K562 (cell line): ENCODE results near the gene MYL4. TPM values are rescaled to one million over a fixed set of nuclear protein-coding genes. Genes with fewer than 3 reads are reported as not detected.

Source experiments
- BCOR ChIP-seq: fragments of 450-650 bp; IDR thresholded peaks from 2 replicates; pipeline ENCODE4 v1.6.1; 2016
- CBX3 ChIP-seq, 2 experiments: IDR thresholded peaks; 1 replicate in 1 of 2; 2 replicates in 1 of 2; pipeline ENCODE4 v1.6.1; 2012; ENCODE audit warnings: inconsistent platforms in 2 of 2, low read length in 2 of 2, borderline replicate concordance in 1 of 2, control low read depth in 1 of 2
- CREB5 ChIP-seq: fragments of 250-450 bp; sonication (Bioruptor Pico); IDR thresholded peaks from 2 replicates; pipeline ENCODE4 v1.5.0; 2020; ENCODE audit warnings: mild to moderate bottlenecking
- DMBX1 ChIP-seq: fragments of 250-450 bp; sonication (Bioruptor Pico); IDR thresholded peaks from 2 replicates; pipeline ENCODE4 v1.8.0; 2022; ENCODE audit warnings: inconsistent platforms, mild to moderate bottlenecking, moderate library complexity, borderline replicate concordance
- ERF ChIP-seq: fragments of 450-650 bp; formaldehyde crosslinking; IDR thresholded peaks from 2 replicates; pipeline ENCODE4 v1.4.0; 2020; ENCODE audit warnings: mild to moderate bottlenecking, mixed read lengths
- GTF2E2 ChIP-seq: fragments of 200-800 bp; sonication (Bioruptor generic); IDR thresholded peaks from 2 replicates; pipeline ENCODE4 v1.6.1; 2016; ENCODE audit warnings: missing genetic modification characterization, missing compliant biosample characterization
- HMGN3 ChIP-seq: IDR thresholded peaks from 2 replicates; pipeline ENCODE4 v1.6.1; 2011; ENCODE audit warnings: borderline replicate concordance, low read depth, mild to moderate bottlenecking, mixed read lengths, low read length; ENCODE audit not compliant: insufficient read length; ENCODE audit errors: extremely low read depth
- ILK ChIP-seq: fragments of 450-650 bp; IDR thresholded peaks from 2 replicates; pipeline ENCODE4 v1.6.1; 2016; ENCODE audit warnings: missing genetic modification characterization, low read depth, mild to moderate bottlenecking, missing compliant biosample characterization, moderate library complexity, borderline replicate concordance
- IRF9 ChIP-seq: fragments of 450-650 bp; IDR thresholded peaks from 2 replicates; pipeline ENCODE4 v1.6.1; 2016; ENCODE audit warnings: missing biosample characterization, missing genetic modification characterization
- KDM1A ChIP-seq, 2 experiments: fragments of 450-650 bp; IDR thresholded peaks; 2 replicates each; pipeline ENCODE4 v1.6.1; 2016; ENCODE audit warnings: mild to moderate bottlenecking in 2 of 2
- NR2C1 ChIP-seq, 2 experiments: fragments of 450-650 bp; IDR thresholded peaks; 2 replicates each; pipeline ENCODE4 v1.6.1; 2017; ENCODE audit warnings: mild to moderate bottlenecking in 2 of 2, antibody characterized with exemption in 1 of 2, inconsistent platforms in 1 of 2, missing compliant biosample characterization in 1 of 2, missing genetic modification characterization in 1 of 2
- POLR2H ChIP-seq: IDR thresholded peaks from 2 replicates; pipeline ENCODE4 v1.6.1; 2016; ENCODE audit warnings: missing genetic modification characterization, low read depth, mild to moderate bottlenecking, control low read depth, missing compliant biosample characterization, moderate library complexity
- PYGO2 ChIP-seq: fragments of 450-650 bp; IDR thresholded peaks from 2 replicates; pipeline ENCODE4 v1.6.1; 2016; ENCODE audit warnings: mild to moderate bottlenecking, missing genetic modification characterization, moderate library complexity, missing compliant biosample characterization
- RERE ChIP-seq: sonication (generic); formaldehyde crosslinking; IDR thresholded peaks from 2 replicates; pipeline ENCODE4 v1.8.0; 2023; ENCODE audit warnings: missing genetic modification reagents, mild to moderate bottlenecking, borderline replicate concordance
- TAF1 ChIP-seq: IDR thresholded peaks from 2 replicates; pipeline ENCODE4 v1.6.1; 2011; ENCODE audit warnings: mild to moderate bottlenecking, low read length, moderate library complexity; ENCODE audit not compliant: insufficient read depth, control insufficient read depth, severe bottlenecking; ENCODE audit errors: extremely low read depth
- ZEB2 ChIP-seq: fragments of 450-650 bp; IDR thresholded peaks from 2 replicates; pipeline ENCODE4 v1.6.1; 2016
- ZNF143 ChIP-seq: sonication (generic); formaldehyde crosslinking; IDR thresholded peaks from 2 replicates; pipeline ENCODE4 v1.9.0; 2022; ENCODE audit warnings: mild to moderate bottlenecking, missing genetic modification reagents
- ZNF174 ChIP-seq: fragments of 250-450 bp; sonication (Bioruptor Pico); IDR thresholded peaks from 2 replicates; pipeline ENCODE4 v1.4.0; 2020; ENCODE audit warnings: mild to moderate bottlenecking
- ZNF511 ChIP-seq: sonication (generic); formaldehyde crosslinking; IDR thresholded peaks from 2 replicates; pipeline ENCODE4 v1.8.0; 2022; ENCODE audit warnings: mild to moderate bottlenecking, missing genetic modification reagents
- polyA plus RNA-seq, 8 experiments: library from polyadenylated mRNA; depleted of rRNA in 4 of 8; stranded (reverse) in 5 of 8; unstranded in 3 of 8; fragments of >200 nt; fragmentation: Nextera tagmentation in 2 of 8; fragmentation: Illumina TruSeq in 1 of 8; extraction: Ambion mirVana in 2 of 8; extraction: Trizol in 1 of 8; gene quantifications; 2 replicates each; pipeline versions ENCODE4 v1.2.1 to v1.2.3, GENCODE V29; 2011 to 2014; ENCODE audit warnings: inconsistent platforms in 1 of 8, missing spikeins in 1 of 8
- total RNA-seq, 7 experiments: library from RNA; depleted of rRNA in 6 of 7; stranded (reverse); fragments of >200 nt in 6 of 7; fragmentation: Illumina TruSeq in 2 of 7; extraction: Trizol in 2 of 7; gene quantifications; 2 replicates each; pipeline versions ENCODE4 v1.2.1 to v1.2.3, GENCODE V29; 2011 to 2021; ENCODE audit warnings: low replicate concordance in 1 of 7

Gene MYL4
- total and polyA plus RNA-seq, 9 of the 15 experiments (the other 6 are each of a cell fraction or from before 2014, with no cell fraction given), result 117 to 423 (median 221) TPM

- TF ChIP-seq RERE (CRISPR knock-in tag) (no peak), TAF1 (no peak), POLR2H (tag) (no peak), CBX3 (IDR thresholded peaks at IDR 0.05; ENCODE audit: borderline replicate concordance in 1 of 2, low read length in 2 of 2) (no peak), BCOR (peak; percentile 88), ZNF174 (CRISPR knock-in tag) (no peak), IRF9 (tag) (no peak), NR2C1 (IDR thresholded peaks at IDR 0.05) (no peak), NR2C1 (tag; IDR thresholded peaks at IDR 0.05) (no peak), HMGN3 (no peak), ERF (CRISPR knock-in tag) (no peak), ILK (no peak), KDM1A (IDR thresholded peaks at IDR 0.05) (peak; percentile 38 to 68; a peak in 3 of 4 replicates), DMBX1 (no peak), ZNF143 (no peak), ZEB2 (no peak), ZNF511 (CRISPR knock-in tag) (no peak), CREB5 (CRISPR knock-in tag) (no peak), PYGO2 (tag) (no peak), GTF2E2 (0 out of 2 replicates have a peak, but pooled peaks have one; percentile 30)
These were observed 5.0 kb upstream of the MYL4 start (continued) for GRCh38 chr17:47203984-47204721.
